ENCODE results near the gene CENPA. TPM values are rescaled to one million over a fixed set of nuclear protein-coding genes. Genes with fewer than 3 reads are reported as not detected.

CENPA gene
- total and polyA plus RNA-seq, 2 donors (not counting 1 experiment from before 2014, with no cell fraction given): 6.1 to 9.7 TPM

- TF ChIP-seq EZH2 (IDR thresholded peaks at IDR 0.05; ENCODE audit: low read length, missing control alignments) (no peak), CTCF (conservative IDR thresholded peaks at IDR 0.05 in 1 of 2, IDR thresholded peaks at IDR 0.05 in 1 of 2; ENCODE audit: low read depth in 1 of 2, low read length in 2 of 2) (no peak)
- no peak overlapping the region for H3K4me2 ChIP-seq (ENCODE audit: extremely low read depth, insufficient read depth, low read length)
- no peak overlapping the region for H2AFZ ChIP-seq (ENCODE audit: low read length)
- H3K4me3 ChIP-seq (replicated peaks in 1 of 4; ENCODE audit: control extremely low read depth in 1 of 4, insufficient read depth in 1 of 4, low read depth in 3 of 4, low read length in 4 of 4): no peak overlapping the region
- no peak overlapping the region for H3K27ac ChIP-seq (ENCODE audit: insufficient read depth, low read length)
- DNase-seq (ENCODE audit: low read depth in 2 of 2): no peak
- no peaks in the 10 kb centered on the region for H3K27me3 ChIP-seq (ENCODE audit: control insufficient read depth, insufficient read depth, low read length)
- H3K36me3 ChIP-seq (ENCODE audit: control insufficient read depth, insufficient read depth, low read length): peaks cover 29% of the 10 kb centered on the region
- H3K9ac ChIP-seq (ENCODE audit: insufficient read depth, low read length): no peak overlapping the region
- no peaks in the 10 kb centered on the region for H3K9me3 ChIP-seq (ENCODE audit: control insufficient read depth, insufficient read depth, low read depth, low read length)
- H3K79me2 ChIP-seq (ENCODE audit: control insufficient read depth, insufficient read depth, low read length): peaks cover 4% of the 10 kb centered on the region
- no peaks in the 10 kb centered on the region for H4K20me1 ChIP-seq (ENCODE audit: control insufficient read depth, extremely low read depth, insufficient read depth, low read length)
- no peaks in the 10 kb centered on the region for H3K4me1 ChIP-seq (ENCODE audit: control insufficient read depth, extremely low read depth, insufficient read depth, low read length)
Measured at GRCh38 chr2:26780203-26780760, 5.6 kb upstream of the CENPA start.

- no peak for DNase-seq (ENCODE audit: low read depth in 2 of 2)
- Histone ChIP-seq H3K4me2 (ENCODE audit: extremely low read depth, insufficient read depth, low read length) (no peak overlapping the region), H3K36me3 (ENCODE audit: control insufficient read depth, insufficient read depth, low read length) (peaks cover 17% of the 10 kb centered on the region), H3K4me1 (ENCODE audit: control insufficient read depth, extremely low read depth, insufficient read depth, low read length) (peaks cover 4% of the 10 kb centered on the region), H4K20me1 (ENCODE audit: control insufficient read depth, extremely low read depth, insufficient read depth, low read length) (no peaks in the 10 kb centered on the region), H3K27ac (ENCODE audit: insufficient read depth, low read length) (no peak overlapping the region), H3K9me3 (ENCODE audit: control insufficient read depth, insufficient read depth, low read depth, low read length) (no peaks in the 10 kb centered on the region), H3K4me3 (replicated peaks in 1 of 4; ENCODE audit: control extremely low read depth in 1 of 4, insufficient read depth in 1 of 4, low read depth in 3 of 4, low read length in 4 of 4) (no peak overlapping the region), H3K9ac (ENCODE audit: insufficient read depth, low read length) (no peak overlapping the region), H3K79me2 (ENCODE audit: control insufficient read depth, insufficient read depth, low read length) (peaks cover 18% of the 10 kb centered on the region), H3K27me3 (ENCODE audit: control insufficient read depth, insufficient read depth, low read length) (no peaks in the 10 kb centered on the region), H2AFZ (ENCODE audit: low read length) (no peak overlapping the region)
- no peak for TF ChIP-seq EZH2 (IDR thresholded peaks at IDR 0.05; ENCODE audit: low read length, missing control alignments)
- TF ChIP-seq CTCF (conservative IDR thresholded peaks at IDR 0.05 in 1 of 2, IDR thresholded peaks at IDR 0.05 in 1 of 2; ENCODE audit: low read depth in 1 of 2, low read length in 2 of 2): no peak
Measured at GRCh38 chr2:26782876-26783704, 2.8 kb upstream of the CENPA start.

- H3K9ac ChIP-seq (ENCODE audit: insufficient read depth, low read length): no peak overlapping the region
Measured at GRCh38 chr2:26784570-26785234, 1.2 kb upstream of the CENPA start.

More at GRCh38 chr2:26784570-26785234, 1.2 kb upstream of the CENPA start:
- Histone ChIP-seq H2AFZ (ENCODE audit: low read length) (no peak overlapping the region), H3K4me2 (ENCODE audit: extremely low read depth, insufficient read depth, low read length) (peak overlapping the region; percentile 95), H4K20me1 (ENCODE audit: control insufficient read depth, extremely low read depth, insufficient read depth, low read length) (no peaks in the 10 kb centered on the region), H3K9me3 (ENCODE audit: control insufficient read depth, insufficient read depth, low read depth, low read length) (no peaks in the 10 kb centered on the region), H3K27me3 (ENCODE audit: control insufficient read depth, insufficient read depth, low read length) (no peaks in the 10 kb centered on the region), H3K4me3 (replicated peaks in 1 of 4; ENCODE audit: control extremely low read depth in 1 of 4, insufficient read depth in 1 of 4, low read depth in 3 of 4, low read length in 4 of 4) (peak overlapping the region in 2 of 4 experiments; percentile 75 to 81), H3K79me2 (ENCODE audit: control insufficient read depth, insufficient read depth, low read length) (peaks cover 34% of the 10 kb centered on the region), H3K4me1 (ENCODE audit: control insufficient read depth, extremely low read depth, insufficient read depth, low read length) (peaks cover 4% of the 10 kb centered on the region), H3K36me3 (ENCODE audit: control insufficient read depth, insufficient read depth, low read length) (peaks cover 9% of the 10 kb centered on the region), H3K27ac (ENCODE audit: insufficient read depth, low read length) (peak overlapping the region; percentile 49)
- TF ChIP-seq CTCF (conservative IDR thresholded peaks at IDR 0.05 in 1 of 2, IDR thresholded peaks at IDR 0.05 in 1 of 2; ENCODE audit: low read depth in 1 of 2, low read length in 2 of 2) (no peak), EZH2 (IDR thresholded peaks at IDR 0.05; ENCODE audit: low read length, missing control alignments) (no peak)
- DNase-seq (ENCODE audit: low read depth in 2 of 2): no peak

Data from fibroblast of lung (primary cell).